HepG2 (cell line): Measurements from ENCODE around the gene FAM110D. TPM values are rescaled to one million over a fixed set of nuclear protein-coding genes. Genes with fewer than 3 reads are reported as not detected.
A peak's percentile ranks its signal among the peaks of the same experiment; 100 is the strongest.

Source experiments
- HHEX ChIP-seq: IDR thresholded peaks from 2 replicates; pipeline ENCODE4 v1.6.1; 2016; ENCODE audit warnings: control low read depth
- HIC2 ChIP-seq: sonication (generic); formaldehyde crosslinking; IDR thresholded peaks from 2 replicates; pipeline ENCODE4 v1.9.0; 2022; ENCODE audit warnings: low read depth, missing genetic modification reagents
- IRF1 ChIP-seq: sonication (generic); formaldehyde crosslinking; IDR thresholded peaks from 2 replicates; pipeline ENCODE4 v1.4.0; 2020; ENCODE audit warnings: low read depth, mild to moderate bottlenecking, missing genetic modification reagents
- IRF9 ChIP-seq: sonication (generic); formaldehyde crosslinking; IDR thresholded peaks from 2 replicates; pipeline ENCODE4 v1.8.0; 2022; ENCODE audit warnings: missing genetic modification reagents, mild to moderate bottlenecking, borderline replicate concordance
- MTF2 ChIP-seq: sonication (generic); formaldehyde crosslinking; IDR thresholded peaks from 2 replicates; pipeline ENCODE4 v1.5.0; 2020; ENCODE audit warnings: missing genetic modification reagents, borderline replicate concordance
- MYC ChIP-seq: sonication (generic); formaldehyde crosslinking; IDR thresholded peaks from 2 replicates; pipeline ENCODE4 v1.9.0; 2021; ENCODE audit warnings: missing genetic modification reagents, borderline replicate concordance
- MYPOP ChIP-seq: sonication (generic); formaldehyde crosslinking; IDR thresholded peaks from 2 replicates; pipeline ENCODE4 v1.8.1; 2023; ENCODE audit warnings: mild to moderate bottlenecking, moderate library complexity, missing genetic modification reagents
- RBFOX2 ChIP-seq: fragments of 200-400 bp; formaldehyde crosslinking; IDR thresholded peaks from 2 replicates; pipeline ENCODE4 v1.6.1; 2017; ENCODE audit warnings: low read depth, mild to moderate bottlenecking, low read length
- TBL1XR1 ChIP-seq: fragments of 150-350 bp; IDR thresholded peaks from 2 replicates; pipeline ENCODE4 v1.6.1; 2014; ENCODE audit warnings: borderline replicate concordance, low read length; ENCODE audit not compliant: partially characterized antibody
- ZBTB2 ChIP-seq: sonication (generic); formaldehyde crosslinking; IDR thresholded peaks from 2 replicates; pipeline ENCODE4 v1.8.0; 2022; ENCODE audit warnings: low read depth, missing genetic modification reagents
- ZBTB39 ChIP-seq: sonication (generic); formaldehyde crosslinking; IDR thresholded peaks from 2 replicates; pipeline ENCODE4 v1.5.0; 2020; ENCODE audit warnings: missing genetic modification reagents
- ZFP82 ChIP-seq: sonication (generic); formaldehyde crosslinking; IDR thresholded peaks from 2 replicates; pipeline ENCODE4 v1.5.1; 2020; ENCODE audit warnings: mild to moderate bottlenecking, missing genetic modification reagents, borderline replicate concordance
- ZIK1 ChIP-seq: sonication (generic); formaldehyde crosslinking; IDR thresholded peaks from 2 replicates; pipeline ENCODE4 v1.5.0; 2020; ENCODE audit warnings: mild to moderate bottlenecking, low read depth, missing genetic modification reagents, borderline replicate concordance
- ZNF138 ChIP-seq: sonication (generic); formaldehyde crosslinking; IDR thresholded peaks from 2 replicates; pipeline ENCODE4 v1.5.0; 2020; ENCODE audit warnings: mild to moderate bottlenecking, low read depth, missing genetic modification reagents
- ZNF33B ChIP-seq: sonication (generic); formaldehyde crosslinking; IDR thresholded peaks from 2 replicates; pipeline ENCODE4 v1.5.1; 2020; ENCODE audit warnings: mild to moderate bottlenecking, missing genetic modification reagents
- ZNF460 ChIP-seq: sonication (generic); formaldehyde crosslinking; IDR thresholded peaks from 2 replicates; pipeline ENCODE4 v1.5.1; 2020; ENCODE audit warnings: missing genetic modification reagents, mild to moderate bottlenecking, borderline replicate concordance
- ZNF776 ChIP-seq: sonication (generic); formaldehyde crosslinking; IDR thresholded peaks from 2 replicates; pipeline ENCODE4 v1.4.0; 2020; ENCODE audit warnings: mild to moderate bottlenecking, missing genetic modification reagents
- polyA plus RNA-seq, 8 experiments: library from polyadenylated mRNA; depleted of rRNA in 3 of 8; stranded (reverse) in 7 of 8; unstranded in 1 of 8; fragments of >200 nt; fragmentation: Illumina TruSeq in 4 of 8; extraction: Trizol in 4 of 8; gene quantifications; 2 replicates each; pipeline versions ENCODE4 v1.2.1 to v1.2.3, GENCODE V29; 2011 to 2016; ENCODE audit warnings: low read depth in 4 of 8, missing spikeins in 1 of 8, mixed read lengths in 1 of 8; ENCODE audit not compliant: insufficient read depth in 1 of 8
- total RNA-seq, 5 experiments: library from RNA; depleted of rRNA; stranded (reverse); fragments of >200 nt; fragmentation: Illumina TruSeq; extraction: Trizol; gene quantifications; 2 replicates each; pipeline ENCODE4 v1.2.3, GENCODE V29; 2016; ENCODE audit warnings: low read depth in 1 of 5

Gene FAM110D
- total and polyA plus RNA-seq, 2 of the 13 experiments (the other 11 are each of a cell fraction or from before 2014, with no cell fraction given), result not detected

- TF ChIP-seq ZBTB2 (CRISPR knock-in tag) (peak; percentile 65), MYC (CRISPR knock-in tag) (peak; percentile 52; the same call in 1 of the 2 replicates), IRF1 (CRISPR knock-in tag) (peak; percentile 45; the same call in 1 of the 2 replicates), ZNF460 (CRISPR knock-in tag) (no peak), ZNF776 (CRISPR knock-in tag) (peak; percentile 68; the same call in 1 of the 2 replicates), ZIK1 (CRISPR knock-in tag) (peak; percentile 23; the same call in 1 of the 2 replicates), RBFOX2 (peak; percentile 50), ZBTB39 (0 out of 2 replicates have a peak, but pooled peaks have one; percentile 23), ZNF33B (no peak), IRF9 (CRISPR knock-in tag) (peak; percentile 68; the same call in 1 of the 2 replicates), MTF2 (CRISPR knock-in tag) (no peak), ZFP82 (no peak), HHEX (CRISPR knock-in tag) (no peak), TBL1XR1 (no peak), ZNF138 (CRISPR knock-in tag) (peak; percentile 67; the same call in 1 of the 2 replicates), HIC2 (CRISPR knock-in tag) (peak; percentile 22; the same call in 1 of the 2 replicates), MYPOP (CRISPR knock-in tag) (0 out of 2 replicates have a peak, but pooled peaks have one; percentile 57)
These were observed 2.7 kb downstream of the FAM110D start (continued) for GRCh38 chr1:26161415-26162219.
